Measurements from ENCODE around the gene GABBR2. TPM values are rescaled to one million over a fixed set of nuclear protein-coding genes. Genes with fewer than 3 reads are reported as not detected.

The GABBR2 gene
- total RNA-seq, 1 donor from 2014 or later, result not detected

DNA sequence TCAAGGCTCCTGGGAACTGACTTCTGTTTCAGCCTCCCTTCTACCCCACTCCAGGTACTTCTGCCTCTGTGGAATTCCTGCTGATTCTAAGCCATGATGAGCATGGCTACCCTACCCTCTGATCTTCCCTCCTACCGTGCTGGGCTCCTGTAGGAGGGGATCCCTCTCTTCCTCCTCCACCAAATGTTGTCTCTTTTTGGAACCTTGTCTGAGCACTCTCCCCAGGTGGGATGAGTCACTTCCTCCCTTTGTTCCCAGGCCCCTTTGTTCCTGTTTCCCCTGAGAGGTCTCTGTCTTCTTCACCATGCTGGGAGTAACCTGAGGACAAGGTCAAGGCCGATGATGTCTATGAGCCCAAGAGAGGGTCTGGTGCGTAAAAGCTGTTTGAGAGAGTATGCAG, 213.2 kb downstream of the GABBR2 start:
- FAIRE-seq, result peak; percentile 28
- H3K4me3 ChIP-seq (ENCODE audit: low read depth, low read length), result no peak overlapping the region
- TF ChIP-seq, protein P1, sequence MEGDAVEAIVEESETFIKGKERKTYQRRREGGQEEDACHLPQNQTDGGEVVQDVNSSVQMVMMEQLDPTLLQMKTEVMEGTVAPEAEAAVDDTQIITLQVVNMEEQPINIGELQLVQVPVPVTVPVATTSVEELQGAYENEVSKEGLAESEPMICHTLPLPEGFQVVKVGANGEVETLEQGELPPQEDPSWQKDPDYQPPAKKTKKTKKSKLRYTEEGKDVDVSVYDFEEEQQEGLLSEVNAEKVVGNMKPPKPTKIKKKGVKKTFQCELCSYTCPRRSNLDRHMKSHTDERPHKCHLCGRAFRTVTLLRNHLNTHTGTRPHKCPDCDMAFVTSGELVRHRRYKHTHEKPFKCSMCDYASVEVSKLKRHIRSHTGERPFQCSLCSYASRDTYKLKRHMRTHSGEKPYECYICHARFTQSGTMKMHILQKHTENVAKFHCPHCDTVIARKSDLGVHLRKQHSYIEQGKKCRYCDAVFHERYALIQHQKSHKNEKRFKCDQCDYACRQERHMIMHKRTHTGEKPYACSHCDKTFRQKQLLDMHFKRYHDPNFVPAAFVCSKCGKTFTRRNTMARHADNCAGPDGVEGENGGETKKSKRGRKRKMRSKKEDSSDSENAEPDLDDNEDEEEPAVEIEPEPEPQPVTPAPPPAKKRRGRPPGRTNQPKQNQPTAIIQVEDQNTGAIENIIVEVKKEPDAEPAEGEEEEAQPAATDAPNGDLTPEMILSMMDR (IDR thresholded peaks at IDR 0.05; ENCODE audit: insufficient read depth, low read length, severe bottlenecking), result no peak
- no peaks in the 10 kb centered on the region for H3K36me3 ChIP-seq (ENCODE audit: control insufficient read depth, insufficient read depth, low read length)
- H3K27me3 ChIP-seq (ENCODE audit: control insufficient read depth, insufficient read depth, low read length), result no peaks in the 10 kb centered on the region
- DNase-seq (ENCODE audit: low read depth), result no peak

GRCh38 chr9:98494852-98495251, 213.9 kb downstream of the GABBR2 start:
- Histone ChIP-seq H3K27me3 (ENCODE audit: control insufficient read depth, insufficient read depth, low read length) (no peaks in the 10 kb centered on the region), H3K36me3 (ENCODE audit: control insufficient read depth, insufficient read depth, low read length) (no peaks in the 10 kb centered on the region), H3K4me3 (ENCODE audit: low read depth, low read length) (no peak overlapping the region)
- DNase-seq (ENCODE audit: low read depth), result no peak
- TF ChIP-seq, protein P1 (IDR thresholded peaks at IDR 0.05; ENCODE audit: insufficient read depth, low read length, severe bottlenecking), result no peak
- FAIRE-seq, result no peak

DNA sequence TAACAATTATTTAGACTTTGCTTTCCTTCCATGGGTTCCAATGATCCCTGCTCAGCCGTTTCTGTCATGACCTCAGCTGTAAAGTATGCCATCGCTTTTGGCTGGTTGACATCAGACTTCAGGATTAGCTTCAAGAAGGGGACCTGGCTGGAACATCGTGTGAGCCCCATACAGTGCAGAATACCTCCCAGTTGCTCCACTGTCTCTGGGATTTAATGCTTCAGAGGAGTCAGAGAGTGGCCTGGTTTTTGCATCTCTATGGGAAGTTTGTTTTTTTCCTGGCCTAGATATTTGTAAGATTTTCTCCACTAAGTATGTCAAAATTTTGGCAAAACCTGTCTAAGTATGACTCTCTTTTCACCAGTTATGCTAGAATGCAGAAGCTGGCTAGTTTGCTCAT, 216.9 kb downstream of the GABBR2 start:
- no peak overlapping the region for H3K4me3 ChIP-seq (ENCODE audit: low read depth, low read length)
- H3K36me3 ChIP-seq (ENCODE audit: control insufficient read depth, insufficient read depth, low read length), result no peaks in the 10 kb centered on the region
- FAIRE-seq, result no peak
- DNase-seq (ENCODE audit: low read depth), result peak; percentile 26
- TF ChIP-seq, protein P1 (IDR thresholded peaks at IDR 0.05; ENCODE audit: insufficient read depth, low read length, severe bottlenecking), result no peak
- no peaks in the 10 kb centered on the region for H3K27me3 ChIP-seq (ENCODE audit: control insufficient read depth, insufficient read depth, low read length)

- TF ChIP-seq, protein P1 (IDR thresholded peaks at IDR 0.05; ENCODE audit: insufficient read depth, low read length, severe bottlenecking), result no peak
- Histone ChIP-seq H3K36me3 (ENCODE audit: control insufficient read depth, insufficient read depth, low read length) (no peaks in the 10 kb centered on the region), H3K4me3 (ENCODE audit: low read depth, low read length) (no peak overlapping the region), H3K27me3 (ENCODE audit: control insufficient read depth, insufficient read depth, low read length) (no peaks in the 10 kb centered on the region)
- FAIRE-seq, result no peak
- peak; percentile 65 for DNase-seq (ENCODE audit: low read depth)
These were observed 217.5 kb downstream of the GABBR2 start for GRCh38 chr9:98491231-98491651.

DNA sequence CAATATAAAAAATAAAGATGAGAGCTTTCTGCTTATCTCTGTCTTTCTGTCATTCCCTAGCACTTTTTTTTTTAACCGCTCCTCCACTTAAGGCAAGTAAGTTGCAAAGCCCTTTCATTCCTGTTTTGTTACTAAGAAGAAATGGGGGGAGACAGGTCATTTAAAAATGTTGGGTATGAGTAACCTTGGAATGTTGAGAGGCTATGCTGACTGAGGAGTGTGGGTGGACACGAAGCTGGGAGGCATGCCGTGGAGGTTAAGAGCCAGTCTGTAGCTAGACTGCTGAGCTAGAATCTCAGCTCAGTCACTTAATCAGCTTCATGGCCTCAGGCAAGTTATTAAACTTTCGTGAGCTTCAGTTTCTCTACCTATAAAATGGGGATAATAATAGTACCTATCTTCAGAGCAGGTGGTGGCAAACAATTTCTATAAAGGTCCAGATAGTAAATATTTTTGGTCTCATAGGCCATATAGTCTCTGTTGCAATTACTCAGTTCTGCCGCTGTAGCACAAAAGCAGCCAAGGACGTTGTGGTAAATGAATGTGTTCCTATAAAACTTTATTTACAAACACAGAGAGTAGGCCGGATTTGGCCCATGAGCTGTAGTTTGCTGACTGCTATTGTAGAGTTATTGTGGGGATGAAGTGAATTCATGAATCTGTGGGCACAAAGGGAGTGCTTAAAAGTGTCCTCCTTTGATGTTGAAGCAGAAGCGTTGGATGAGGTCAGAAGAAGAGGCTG, 220.0 kb downstream of the GABBR2 start:
- TF ChIP-seq, protein P1 (IDR thresholded peaks at IDR 0.05; ENCODE audit: insufficient read depth, low read length, severe bottlenecking), result no peak
- DNase-seq (ENCODE audit: low read depth), result peak; percentile 98
- H3K36me3 ChIP-seq (ENCODE audit: control insufficient read depth, insufficient read depth, low read length), result no peaks in the 10 kb centered on the region
- H3K27me3 ChIP-seq (ENCODE audit: control insufficient read depth, insufficient read depth, low read length), result no peaks in the 10 kb centered on the region
- no peak overlapping the region for H3K4me3 ChIP-seq (ENCODE audit: low read depth, low read length)
- FAIRE-seq, result no peak

GRCh38 chr9:98485706-98486105, 223.0 kb downstream of the GABBR2 start:
- no peak overlapping the region for H3K4me3 ChIP-seq (ENCODE audit: low read depth, low read length)
- no peak for DNase-seq (ENCODE audit: low read depth)
- no peaks in the 10 kb centered on the region for H3K27me3 ChIP-seq (ENCODE audit: control insufficient read depth, insufficient read depth, low read length)
- H3K36me3 ChIP-seq (ENCODE audit: control insufficient read depth, insufficient read depth, low read length), result no peaks in the 10 kb centered on the region
- TF ChIP-seq, protein P1 (IDR thresholded peaks at IDR 0.05; ENCODE audit: insufficient read depth, low read length, severe bottlenecking), result no peak
- FAIRE-seq, result no peak

Measured in bronchial epithelial cell (primary cell).